ENCODE results near the gene SUCNR1.

Gene SUCNR1

DNA sequence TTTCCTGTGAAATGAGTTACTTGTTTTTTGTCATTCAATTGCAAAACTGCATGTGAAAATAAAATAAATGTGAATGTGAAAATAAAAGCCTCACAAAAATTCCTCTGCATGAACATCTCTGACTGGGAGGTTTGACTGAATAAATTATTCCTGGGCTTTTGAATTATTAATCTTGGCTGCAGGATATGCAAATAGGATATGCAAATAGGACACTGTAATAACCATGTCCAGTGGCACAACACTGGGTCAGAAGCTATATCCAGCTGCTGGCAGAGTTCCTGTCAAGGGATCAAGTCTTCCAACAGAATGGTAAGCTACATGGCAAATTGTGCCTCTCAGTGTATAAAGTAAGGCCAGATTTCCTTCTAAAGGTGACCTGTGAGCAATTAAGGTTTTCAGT lies at the start of gene SUCNR1:
Gene SUCNR1 (plus strand): TSS at position 246 of the 400 bp plus-strand sequence. CDS start 6,250 bp downstream, outside the sequence.
- Histone ChIP-seq H3K4me1 (ENCODE audit: insufficient read depth, insufficient read length) (no peaks in the 10 kb centered on the region), H3K9ac (ENCODE audit: insufficient read length, low read depth) (no peak within 1 kb of the TSS), H3K27me3 (ENCODE audit: insufficient read depth, insufficient read length) (no peaks in the 10 kb centered on the region), H3K9me3 (ENCODE audit: insufficient read depth, low read length) (no peaks in the 10 kb centered on the region), H3K36me3 (ENCODE audit: insufficient read depth, insufficient read length, low read length) (no peaks in the 10 kb centered on the region), H3K4me3 (ENCODE audit: insufficient read length, low read depth) (no peak within 1 kb of the TSS)
- no peak for DNase-seq (ENCODE audit: low read depth, low spot score)
- TF ChIP-seq SUZ12 (IDR thresholded peaks at IDR 0.05; ENCODE audit: extremely low read depth, insufficient read depth, insufficient read length) (no peak), YY1 (IDR thresholded peaks at IDR 0.05; ENCODE audit: insufficient read depth, insufficient read length) (no peak), ZNF274 (IDR thresholded peaks at IDR 0.05; ENCODE audit: low read depth, low read length) (no peak)

DNA sequence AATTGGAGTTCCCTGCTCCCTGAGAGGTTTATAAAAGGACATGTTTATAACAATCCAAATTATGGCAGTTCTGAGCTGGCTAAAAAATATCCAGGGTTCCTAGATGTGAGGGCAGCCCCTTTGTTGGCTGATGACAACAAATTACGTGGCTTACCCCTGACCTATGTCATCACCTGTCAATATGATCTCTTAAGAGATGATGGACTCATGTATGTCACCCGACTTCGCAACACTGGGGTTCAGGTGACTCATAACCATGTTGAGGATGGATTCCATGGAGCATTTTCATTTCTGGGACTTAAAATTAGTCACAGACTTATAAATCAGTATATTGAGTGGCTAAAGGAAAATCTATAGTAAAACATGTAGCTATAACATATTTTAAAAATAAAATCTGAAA lies 45.6 kb upstream of the SUCNR1 start:
- no peaks in the 10 kb centered on the region for H3K36me3 ChIP-seq (ENCODE audit: insufficient read depth, insufficient read length, low read length)
- TF ChIP-seq SUZ12 (IDR thresholded peaks at IDR 0.05; ENCODE audit: extremely low read depth, insufficient read depth, insufficient read length) (no peak), YY1 (IDR thresholded peaks at IDR 0.05; ENCODE audit: insufficient read depth, insufficient read length) (no peak)
- H3K9me3 ChIP-seq (ENCODE audit: insufficient read depth, low read length), result no peaks in the 10 kb centered on the region
- H3K4me1 ChIP-seq (ENCODE audit: insufficient read depth, insufficient read length), result no peaks in the 10 kb centered on the region
- DNase-seq (ENCODE audit: low read depth, low spot score), result no peak
- no peaks in the 10 kb centered on the region for H3K27me3 ChIP-seq (ENCODE audit: insufficient read depth, insufficient read length)
- no peak overlapping the region for H3K4me3 ChIP-seq (ENCODE audit: insufficient read length, low read depth)
- H3K9ac ChIP-seq (ENCODE audit: insufficient read length, low read depth), result no peak overlapping the region

DNA sequence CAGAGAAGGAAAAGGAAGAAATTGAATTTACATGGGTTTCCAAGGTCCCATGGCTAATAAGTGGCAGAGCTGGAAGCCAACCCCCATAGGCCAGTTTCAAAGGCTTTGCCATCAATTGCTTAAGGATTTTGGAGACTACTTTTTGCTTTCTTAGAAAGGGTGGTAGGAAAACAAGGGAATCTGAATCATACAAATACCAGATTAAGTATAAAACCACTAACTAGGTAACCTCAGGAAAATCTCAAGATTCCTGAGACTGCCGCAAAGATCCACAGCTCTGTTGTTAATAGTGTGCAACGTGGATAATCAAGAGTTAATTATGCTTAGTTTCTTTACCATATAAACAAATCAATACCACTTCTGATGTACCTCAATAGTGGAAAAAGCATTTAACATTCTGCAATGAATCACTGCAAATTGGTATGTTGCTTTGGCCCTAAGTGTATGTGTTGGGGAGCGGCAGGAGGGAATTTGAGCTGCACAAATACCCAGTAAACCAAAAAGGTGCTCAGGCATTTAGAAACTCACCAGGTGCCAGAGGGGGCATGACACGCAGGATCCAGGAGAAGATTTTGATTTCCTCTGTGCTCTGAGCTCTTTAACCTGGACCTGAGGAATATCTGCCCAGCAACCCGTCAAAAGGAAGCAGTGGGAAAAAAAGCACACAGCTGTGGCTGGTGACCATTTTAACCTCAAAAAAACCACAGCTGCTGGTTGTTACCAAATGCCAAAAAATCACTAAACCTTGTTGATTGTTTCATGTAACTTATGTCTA lies 37.5 kb upstream of the SUCNR1 start:
- Histone ChIP-seq H3K27me3 (ENCODE audit: insufficient read depth, insufficient read length) (no peaks in the 10 kb centered on the region), H3K9ac (ENCODE audit: insufficient read length, low read depth) (no peak overlapping the region), H3K9me3 (ENCODE audit: insufficient read depth, low read length) (no peaks in the 10 kb centered on the region), H3K4me3 (ENCODE audit: insufficient read length, low read depth) (no peak overlapping the region), H3K4me1 (ENCODE audit: insufficient read depth, insufficient read length) (no peaks in the 10 kb centered on the region), H3K36me3 (ENCODE audit: insufficient read depth, insufficient read length, low read length) (no peaks in the 10 kb centered on the region)
- no peak for DNase-seq (ENCODE audit: low read depth, low spot score)
- TF ChIP-seq ZNF274 (IDR thresholded peaks at IDR 0.05; ENCODE audit: low read depth, low read length) (no peak), YY1 (IDR thresholded peaks at IDR 0.05; ENCODE audit: insufficient read depth, insufficient read length) (no peak), SUZ12 (IDR thresholded peaks at IDR 0.05; ENCODE audit: extremely low read depth, insufficient read depth, insufficient read length) (no peak)

DNA sequence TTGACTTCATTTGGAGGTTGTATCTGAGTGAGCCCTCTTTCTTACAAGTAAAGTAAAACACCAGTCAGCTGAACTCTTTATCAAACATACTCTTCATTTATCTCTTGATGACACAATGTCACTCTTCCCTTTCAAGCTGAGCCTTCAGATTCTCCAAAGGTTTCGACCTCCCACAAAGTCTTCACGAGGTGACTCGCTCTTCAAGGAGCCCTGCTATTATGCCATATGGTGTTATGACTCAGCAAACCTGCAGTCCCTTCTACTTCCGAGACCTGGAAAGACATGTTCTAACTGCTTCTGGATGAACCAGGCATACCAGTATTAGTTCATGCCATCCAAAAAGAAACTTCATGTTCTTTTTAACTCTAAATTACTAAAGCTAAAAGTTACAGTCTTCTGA lies 36.4 kb upstream of the SUCNR1 start:
- H3K4me3 ChIP-seq (ENCODE audit: insufficient read length, low read depth), result no peak overlapping the region
- H3K36me3 ChIP-seq (ENCODE audit: insufficient read depth, insufficient read length, low read length), result no peaks in the 10 kb centered on the region
- H3K9me3 ChIP-seq (ENCODE audit: insufficient read depth, low read length), result no peaks in the 10 kb centered on the region
- DNase-seq (ENCODE audit: low read depth, low spot score), result peak; percentile 43
- H3K9ac ChIP-seq (ENCODE audit: insufficient read length, low read depth), result no peak overlapping the region
- no peaks in the 10 kb centered on the region for H3K27me3 ChIP-seq (ENCODE audit: insufficient read depth, insufficient read length)
- TF ChIP-seq YY1 (IDR thresholded peaks at IDR 0.05; ENCODE audit: insufficient read depth, insufficient read length) (no peak), SUZ12 (IDR thresholded peaks at IDR 0.05; ENCODE audit: extremely low read depth, insufficient read depth, insufficient read length) (no peak), ZNF274 (IDR thresholded peaks at IDR 0.05; ENCODE audit: low read depth, low read length) (no peak)
- no peaks in the 10 kb centered on the region for H3K4me1 ChIP-seq (ENCODE audit: insufficient read depth, insufficient read length)

- Histone ChIP-seq H3K36me3 (ENCODE audit: insufficient read depth, insufficient read length, low read length) (no peaks in the 10 kb centered on the region), H3K9ac (ENCODE audit: insufficient read length, low read depth) (no peak overlapping the region), H3K4me1 (ENCODE audit: insufficient read depth, insufficient read length) (no peaks in the 10 kb centered on the region), H3K4me3 (ENCODE audit: insufficient read length, low read depth) (no peak overlapping the region), H3K27me3 (ENCODE audit: insufficient read depth, insufficient read length) (no peaks in the 10 kb centered on the region), H3K9me3 (ENCODE audit: insufficient read depth, low read length) (no peaks in the 10 kb centered on the region)
- peak; percentile 57 for DNase-seq (ENCODE audit: low read depth, low spot score)
- TF ChIP-seq SUZ12 (IDR thresholded peaks at IDR 0.05; ENCODE audit: extremely low read depth, insufficient read depth, insufficient read length), result no peak
- TF ChIP-seq ZNF274 (IDR thresholded peaks at IDR 0.05; ENCODE audit: low read depth, low read length), result no peak
Observed at GRCh38 chr3:151838574-151839312, 34.7 kb upstream of the SUCNR1 start.

GRCh38 chr3:151839313-151839631 lies 34.2 kb upstream of the SUCNR1 start:
- H3K36me3 ChIP-seq (ENCODE audit: insufficient read depth, insufficient read length, low read length), result no peaks in the 10 kb centered on the region
- no peaks in the 10 kb centered on the region for H3K4me1 ChIP-seq (ENCODE audit: insufficient read depth, insufficient read length)
- no peak for DNase-seq (ENCODE audit: low read depth, low spot score)
- H3K9ac ChIP-seq (ENCODE audit: insufficient read length, low read depth), result no peak overlapping the region
- H3K27me3 ChIP-seq (ENCODE audit: insufficient read depth, insufficient read length), result no peaks in the 10 kb centered on the region
- TF ChIP-seq ZNF274 (IDR thresholded peaks at IDR 0.05; ENCODE audit: low read depth, low read length) (no peak), SUZ12 (IDR thresholded peaks at IDR 0.05; ENCODE audit: extremely low read depth, insufficient read depth, insufficient read length) (no peak), YY1 (IDR thresholded peaks at IDR 0.05; ENCODE audit: insufficient read depth, insufficient read length) (no peak)
- no peaks in the 10 kb centered on the region for H3K9me3 ChIP-seq (ENCODE audit: insufficient read depth, low read length)
- H3K4me3 ChIP-seq (ENCODE audit: insufficient read length, low read depth), result no peak overlapping the region

DNA sequence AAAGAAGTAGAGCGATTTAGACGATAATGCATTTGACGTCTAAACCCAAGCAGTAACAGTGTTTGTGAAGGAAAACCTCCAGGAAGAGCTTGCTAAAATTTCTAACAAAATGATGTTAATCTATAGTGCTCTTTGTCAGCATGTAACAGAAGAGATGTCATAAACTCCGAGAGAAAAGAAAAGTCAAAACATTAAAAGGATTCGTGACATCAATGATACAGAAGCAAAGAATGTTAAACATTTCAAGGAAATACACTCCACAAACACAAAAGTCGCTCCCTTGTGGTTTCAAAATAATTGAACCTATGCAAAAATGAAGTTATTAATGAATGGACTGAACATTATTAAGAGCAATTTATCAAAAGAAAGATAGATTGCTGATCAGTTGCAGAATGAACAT lies 31.6 kb upstream of the SUCNR1 start:
- no peak overlapping the region for H3K9ac ChIP-seq (ENCODE audit: insufficient read length, low read depth)
- H3K27me3 ChIP-seq (ENCODE audit: insufficient read depth, insufficient read length), result no peaks in the 10 kb centered on the region
- no peaks in the 10 kb centered on the region for H3K9me3 ChIP-seq (ENCODE audit: insufficient read depth, low read length)
- no peaks in the 10 kb centered on the region for H3K4me1 ChIP-seq (ENCODE audit: insufficient read depth, insufficient read length)
- no peak overlapping the region for H3K4me3 ChIP-seq (ENCODE audit: insufficient read length, low read depth)
- H3K36me3 ChIP-seq (ENCODE audit: insufficient read depth, insufficient read length, low read length), result no peaks in the 10 kb centered on the region
- TF ChIP-seq SUZ12 (IDR thresholded peaks at IDR 0.05; ENCODE audit: extremely low read depth, insufficient read depth, insufficient read length), result no peak
- DNase-seq (ENCODE audit: low read depth, low spot score), result no peak

Measured in NT2/D1 (cell line).